Neural progenitor cell (in vitro differentiated cells): Measurements from ENCODE around the gene OVCA2. TPM values are rescaled to one million over a fixed set of nuclear protein-coding genes. Genes with fewer than 3 reads are reported as not detected.

Experiments
- DNase-seq: peaks from one replicate; pipeline ENCODE4 v3.0.0-alpha.2; 2016; ENCODE audit warnings: low spot score
- H2AFZ ChIP-seq: fragments of 200-600 bp; sonication (generic); replicated peaks from 2 replicates; pipeline ENCODE4 v1.6.1; 2016; ENCODE audit warnings: antibody characterized with exemption
- H3F3A ChIP-seq: fragments of 200-600 bp; sonication (generic); 2 replicates; pipeline ENCODE4 v1.6.1; 2016; ENCODE audit warnings: antibody characterized with exemption, low read depth
- H3K27ac ChIP-seq: fragments of 200-600 bp; sonication (generic); 2 replicates; pipeline ENCODE4 v1.5.1; 2016; ENCODE audit warnings: mild to moderate bottlenecking
- H3K27me3 ChIP-seq: fragments of 200-600 bp; sonication (generic); 2 replicates; pipeline ENCODE4 v1.6.1; 2016; ENCODE audit warnings: mild to moderate bottlenecking, moderate library complexity
- H3K36me3 ChIP-seq: fragments of 200-600 bp; sonication (generic); 2 replicates; pipeline ENCODE4 v1.5.1; 2016
- H3K4me1 ChIP-seq: fragments of 200-600 bp; sonication (generic); 2 replicates; pipeline ENCODE4 v1.6.1; 2016; ENCODE audit warnings: mixed run types
- H3K4me2 ChIP-seq: fragments of 200-600 bp; sonication (generic); 2 replicates; pipeline ENCODE4 v1.6.1; 2016
- H3K4me3 ChIP-seq: fragments of 200-600 bp; sonication (generic); 2 replicates; pipeline ENCODE4 v1.5.1; 2016
- H3K79me2 ChIP-seq: fragments of 200-600 bp; sonication (generic); 2 replicates; pipeline ENCODE4 v1.6.1; 2016; ENCODE audit warnings: low read depth
- H3K9ac ChIP-seq: fragments of 200-600 bp; sonication (generic); 2 replicates; pipeline ENCODE4 v1.6.1; 2016
- H3K9me3 ChIP-seq: fragments of 200-600 bp; sonication (generic); 2 replicates; pipeline ENCODE4 v1.5.1; 2016; ENCODE audit warnings: low read depth
- H4K20me1 ChIP-seq: fragments of 200-600 bp; sonication (generic); 2 replicates; pipeline ENCODE4 v1.6.1; 2016; ENCODE audit warnings: low read depth
- H3K27ac Mint-ChIP-seq: 3 replicates; pipeline ENCODE4 v1.8.0; 2021; ENCODE audit warnings: mixed read lengths
- H3K27me3 Mint-ChIP-seq: 2 replicates; pipeline ENCODE4 v1.8.0; 2022; ENCODE audit warnings: low read depth, mild to moderate bottlenecking, inconsistent platforms, moderate library complexity, mixed read lengths; ENCODE audit not compliant: insufficient read depth
- H3K36me3 Mint-ChIP-seq: 3 replicates; pipeline ENCODE4 v1.8.0; 2021; ENCODE audit warnings: mixed read lengths
- H3K4me1 Mint-ChIP-seq: 3 replicates; pipeline ENCODE4 v1.8.0; 2021; ENCODE audit warnings: mixed read lengths
- H3K4me3 Mint-ChIP-seq: 3 replicates; pipeline ENCODE4 v1.8.0; 2021; ENCODE audit warnings: mild to moderate bottlenecking, moderate library complexity, mixed read lengths
- H3K9me3 Mint-ChIP-seq: 3 replicates; pipeline ENCODE4 v1.8.0; 2020; ENCODE audit warnings: mixed read lengths
- CTCF ChIP-seq: fragments of 200-600 bp; sonication (generic); IDR thresholded peaks from 2 replicates; pipeline ENCODE4 v1.5.1; 2017; ENCODE audit warnings: antibody characterized with exemption, mild to moderate bottlenecking
- EZH2 ChIP-seq: fragments of 200-600 bp; sonication (generic); IDR thresholded peaks from 2 replicates; pipeline ENCODE4 v1.6.1; 2017; ENCODE audit warnings: antibody characterized with exemption, mild to moderate bottlenecking, moderate library complexity
- EZH2phosphoT487 ChIP-seq: fragments of 200-600 bp; sonication (generic); IDR thresholded peaks from 2 replicates; pipeline ENCODE4 v1.6.1; 2017; ENCODE audit warnings: antibody characterized with exemption
- total RNA-seq: library from RNA; depleted of rRNA; stranded (reverse); fragments of >200 nt; gene quantifications from 2 replicates; pipeline ENCODE4 v1.2.3, GENCODE V29; 2015; ENCODE audit warnings: low replicate concordance

Gene OVCA2
- total RNA-seq, 1 donor from 2014 or later: 5.4 TPM

DNA sequence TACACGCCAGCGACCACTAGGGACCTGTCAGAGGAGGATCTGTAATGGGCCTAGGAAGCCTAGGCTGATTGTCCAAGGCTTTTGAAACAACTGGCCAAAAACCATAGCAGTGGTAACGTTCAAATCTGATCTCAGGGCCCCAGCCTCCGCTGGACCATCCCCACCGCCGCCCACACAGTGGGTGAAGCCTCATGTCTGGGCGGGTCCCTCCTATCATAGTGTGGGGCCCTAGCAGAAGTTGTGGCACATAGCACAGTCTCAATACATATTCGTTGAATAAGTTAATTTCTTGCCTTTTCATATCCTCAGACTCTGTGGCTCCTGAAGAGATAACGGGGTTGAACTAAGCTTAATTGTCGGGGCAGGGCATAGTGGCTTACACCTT lies 11.1 kb upstream of the OVCA2 start:
- TF ChIP-seq EZH2phosphoT487 (no peak), CTCF (peak; percentile 61), EZH2 (no peak)
- H3K79me2 ChIP-seq: no peaks in the 10 kb centered on the region
- DNase-seq: peak; percentile 92
- H3K9me3 ChIP-seq: no peaks in the 10 kb centered on the region
- Mint-ChIP-seq H3K4me1 (peaks cover 50% of the 10 kb centered on the region), H3K27ac (peak overlapping the region; percentile 84), H3K9me3 (peaks cover 5% of the 10 kb centered on the region), H3K27me3 (peaks cover 26% of the 10 kb centered on the region), H3K4me3 (peak overlapping the region; percentile 95), H3K36me3 (peaks cover 1% of the 10 kb centered on the region)
- no peak overlapping the region for H3K27ac ChIP-seq
- peaks cover 41% of the 10 kb centered on the region for H3K27me3 ChIP-seq
- H2AFZ ChIP-seq: no peak overlapping the region
- H3K4me2 ChIP-seq: peak overlapping the region; percentile 94
- H3K4me3 ChIP-seq: peak overlapping the region; percentile 88
- no peaks in the 10 kb centered on the region for H3K36me3 ChIP-seq
- peaks cover 4% of the 10 kb centered on the region for H4K20me1 ChIP-seq
- H3K9ac ChIP-seq: no peak overlapping the region
- H3K4me1 ChIP-seq: peaks cover 12% of the 10 kb centered on the region
- H3F3A ChIP-seq: peaks cover 7% of the 10 kb centered on the region

GRCh38 chr17:2033153-2033552 lies 8.7 kb upstream of the OVCA2 start:
- Mint-ChIP-seq H3K27ac (peak overlapping the region; percentile 74), H3K36me3 (peaks cover 10% of the 10 kb centered on the region), H3K9me3 (no peaks in the 10 kb centered on the region), H3K4me3 (peak overlapping the region; percentile 63), H3K4me1 (peaks cover 57% of the 10 kb centered on the region), H3K27me3 (peaks cover 7% of the 10 kb centered on the region)
- no peak overlapping the region for H3K9ac ChIP-seq
- H4K20me1 ChIP-seq: peaks cover 4% of the 10 kb centered on the region
- H3K4me3 ChIP-seq: no peak overlapping the region
- peaks cover 17% of the 10 kb centered on the region for H3K27me3 ChIP-seq
- no peak overlapping the region for H3K27ac ChIP-seq
- no peak for DNase-seq
- TF ChIP-seq CTCF (no peak), EZH2 (no peak)
- H2AFZ ChIP-seq: no peak overlapping the region
- no peaks in the 10 kb centered on the region for H3F3A ChIP-seq
- no peak overlapping the region for H3K4me2 ChIP-seq
- no peaks in the 10 kb centered on the region for H3K9me3 ChIP-seq
- no peaks in the 10 kb centered on the region for H3K79me2 ChIP-seq
- no peaks in the 10 kb centered on the region for H3K36me3 ChIP-seq
- H3K4me1 ChIP-seq: peaks cover 12% of the 10 kb centered on the region

DNA sequence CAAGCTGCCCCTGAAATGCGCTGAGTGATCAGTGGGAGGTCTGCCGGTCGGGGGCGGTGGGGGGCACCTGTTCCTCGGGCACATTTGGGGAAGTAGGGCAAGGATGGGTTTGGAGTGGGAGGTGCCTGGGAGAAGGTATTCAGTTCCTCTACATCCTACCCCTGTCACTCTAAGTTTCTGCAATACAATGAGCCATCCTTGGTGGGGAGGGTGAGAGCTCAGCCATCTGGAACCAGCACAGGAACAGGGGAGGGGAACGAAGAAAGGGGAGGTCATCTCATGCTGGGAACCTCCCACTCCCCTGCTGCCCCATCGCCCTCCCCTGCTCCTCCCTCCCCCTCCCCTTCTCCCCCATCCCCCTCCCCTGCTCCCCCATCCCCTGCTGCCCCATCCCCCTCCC lies 7.7 kb upstream of the OVCA2 start:
- H3K4me3 Mint-ChIP-seq: peak overlapping the region; percentile 64
- Histone ChIP-seq H3K9me3 (no peaks in the 10 kb centered on the region), H3K4me2 (peak overlapping the region; percentile 47), H3K4me3 (no peak overlapping the region), H3K4me1 (peaks cover 12% of the 10 kb centered on the region), H3K27ac (no peak overlapping the region), H2AFZ (no peak overlapping the region), H3F3A (no peaks in the 10 kb centered on the region), H4K20me1 (peaks cover 4% of the 10 kb centered on the region), H3K36me3 (no peaks in the 10 kb centered on the region), H3K79me2 (no peaks in the 10 kb centered on the region), H3K27me3 (peaks cover 7% of the 10 kb centered on the region), H3K9ac (no peak overlapping the region)
- H3K27ac Mint-ChIP-seq: peak overlapping the region; percentile 50
- no peak for DNase-seq
- no peak for TF ChIP-seq EZH2phosphoT487
- no peak for TF ChIP-seq EZH2
- no peak for TF ChIP-seq CTCF
- H3K27me3 Mint-ChIP-seq: peaks cover 4% of the 10 kb centered on the region
- no peaks in the 10 kb centered on the region for H3K9me3 Mint-ChIP-seq
- H3K36me3 Mint-ChIP-seq: peaks cover 10% of the 10 kb centered on the region
- peaks cover 51% of the 10 kb centered on the region for H3K4me1 Mint-ChIP-seq
